HCT116 (cell line): ENCODE measurements around the gene MAB21L3. TPM values are rescaled to one million over a fixed set of nuclear protein-coding genes. Genes with fewer than 3 reads are reported as not detected.

Experiments used
- ATAC-seq: fragments of 200-7000 bp; cut with Tn5 transposase; 2 replicates; pipeline ENCODE4 v1.9.1; 2020; ENCODE audit warnings: mild to moderate bottlenecking, moderate library complexity
- BruUV-seq: library from RNA; stranded (reverse); fragments of 400-500 nt; replicated peaks from 2 replicates; lab custom pipeline; 2021; lab: Mats Ljungman, UMichigan
- CTCF ChIA-PET: fragments of 300-600 bp; sonication (Branson Sonifier 250); formaldehyde crosslinking; loops from one replicate; lab custom pipeline; 2021; ENCODE audit warnings: antibody characterized with exemption; lab: Charles Lee
- POLR2A ChIA-PET: fragments of 300-600, 350-600 bp; sonication (Branson Sonifier 250); formaldehyde crosslinking; loops from one replicate; lab custom pipeline; 2021; ENCODE audit warnings: antibody characterized with exemption; lab: Charles Lee
- RAD21 ChIA-PET, 2 experiments: fragments of 300-600 bp; sonication (Branson Sonifier 250); formaldehyde crosslinking; loops; one replicate each; lab custom pipeline; 2023; ENCODE audit warnings: low total read pairs in 2 of 2; ENCODE audit not compliant: uncharacterized antibody in 2 of 2, unreplicated experiment in 2 of 2, low non-redundant PET in 1 of 2; lab: Charles Lee
- DNase-seq: peaks from one replicate; pipeline ENCODE4 v3.0.0-alpha.2; 2010; ENCODE audit warnings: low read depth, low spot score
- H2AFZ ChIP-seq: fragments of 200-600 bp; shearing (Covaris generic), sonication (generic); 2 replicates; pipeline ENCODE4 v1.6.1; 2017; ENCODE audit warnings: low read depth, mixed run types, mixed read lengths, antibody characterized with exemption, low read length; ENCODE audit not compliant: poor library complexity, severe bottlenecking
- H3K27ac ChIP-seq: 2 replicates; pipeline ENCODE4 v1.5.1; 2012; ENCODE audit warnings: low read depth, low read length
- H3K27me3 ChIP-seq: fragments of 200-600 bp; sonication (generic); 2 replicates; pipeline ENCODE4 v1.6.1; 2016; ENCODE audit warnings: mixed run types, low read length, mixed read lengths; ENCODE audit not compliant: insufficient read depth
- H3K36me3 ChIP-seq, 2 experiments: fragments of 200-500 bp in 1 of 2; fragments of 200-600 bp in 1 of 2; sonication (Bioruptor generic) in 1 of 2; sonication (generic) in 1 of 2; 2 replicates each; pipeline versions ENCODE4 v1.5.1 to v1.6.1; 2014 to 2016; ENCODE audit warnings: low read length in 2 of 2, inconsistent platforms in 1 of 2, mixed read lengths in 1 of 2, mixed run types in 1 of 2; ENCODE audit not compliant: insufficient read depth in 2 of 2, control insufficient read depth in 1 of 2
- H3K4me1 ChIP-seq, 2 experiments: fragments of 200-600 bp in 1 of 2; sonication (generic) in 1 of 2; 2 replicates each; pipeline versions ENCODE4 v1.5.1 to v1.6.1; 2012 to 2017; ENCODE audit warnings: low read length in 2 of 2, inconsistent platforms in 1 of 2, mild to moderate bottlenecking in 1 of 2, mixed read lengths in 1 of 2, mixed run types in 1 of 2, moderate library complexity in 1 of 2; ENCODE audit not compliant: insufficient read depth in 2 of 2, control insufficient read depth in 1 of 2
- H3K4me2 ChIP-seq: fragments of 200-600 bp; sonication (generic); 2 replicates; pipeline ENCODE4 v1.6.1; 2017; ENCODE audit warnings: mixed run types, low read length, mixed read lengths
- H3K4me3 ChIP-seq, 2 experiments: fragments of 200-600 bp in 1 of 2; sonication (generic) in 1 of 2; replicated peaks in 1 of 2; 2 replicates each; pipeline ENCODE4 v1.5.1; 2011 to 2016; ENCODE audit warnings: low read length in 2 of 2, control low read depth in 1 of 2, low read depth in 1 of 2, mild to moderate bottlenecking in 1 of 2, mixed read lengths in 1 of 2, mixed run types in 1 of 2
- H3K79me2 ChIP-seq: fragments of 200-600 bp; sonication (generic); 2 replicates; pipeline ENCODE4 v1.6.1; 2017; ENCODE audit warnings: mild to moderate bottlenecking, mixed run types, low read length, moderate library complexity, mixed read lengths; ENCODE audit not compliant: insufficient read depth
- H3K9ac ChIP-seq: fragments of 200-600 bp; sonication (generic); 2 replicates; pipeline ENCODE4 v1.6.1; 2016; ENCODE audit warnings: low read length, mixed read lengths
- H3K9me2 ChIP-seq: fragments of 200-600 bp; sonication (generic), shearing (Covaris generic); 2 replicates; pipeline ENCODE4 v1.6.1; 2017; ENCODE audit warnings: mixed run types, mild to moderate bottlenecking, moderate library complexity; ENCODE audit not compliant: insufficient read depth
- H3K9me3 ChIP-seq, 2 experiments: fragments of 200-500 bp in 1 of 2; fragments of 200-600 bp in 1 of 2; sonication (Bioruptor generic) in 1 of 2; sonication (generic) in 1 of 2; 2 replicates each; pipeline ENCODE4 v1.6.1; 2014 to 2017; ENCODE audit warnings: low read length in 2 of 2, mixed read lengths in 2 of 2, inconsistent platforms in 1 of 2, low read depth in 1 of 2, mild to moderate bottlenecking in 1 of 2, mixed run types in 1 of 2, moderate library complexity in 1 of 2; ENCODE audit not compliant: control insufficient read depth in 1 of 2, insufficient read depth in 1 of 2
- H4K20me1 ChIP-seq: fragments of 200-600 bp; sonication (generic), shearing (Covaris generic); 2 replicates; pipeline ENCODE4 v1.6.1; 2017; ENCODE audit warnings: mixed run types, mild to moderate bottlenecking, moderate library complexity; ENCODE audit not compliant: insufficient read depth
- EZH2phosphoT487 ChIP-seq: fragments of 200-600 bp; IDR thresholded peaks from 2 replicates; pipeline ENCODE4 v1.6.1; 2018; ENCODE audit warnings: antibody characterized with exemption, borderline replicate concordance
- FOSL1 ChIP-seq: IDR thresholded peaks from 2 replicates; pipeline ENCODE4 v1.6.1; 2012; ENCODE audit warnings: low read depth
- JUND ChIP-seq: IDR thresholded peaks from 2 replicates; pipeline ENCODE4 v1.6.1; 2012
- POLR2A ChIP-seq: IDR thresholded peaks from 2 replicates; pipeline ENCODE4 v1.7.0; 2011; ENCODE audit warnings: borderline replicate concordance; ENCODE audit not compliant: insufficient read depth, insufficient read length; ENCODE audit errors: extremely low read depth
- SIN3A ChIP-seq: IDR thresholded peaks from 2 replicates; pipeline ENCODE4 v1.6.1; 2012; ENCODE audit warnings: low read depth
- SP1 ChIP-seq: IDR thresholded peaks from 2 replicates; pipeline ENCODE4 v1.6.1; 2012; ENCODE audit warnings: low read depth
- SRF ChIP-seq: IDR thresholded peaks from 2 replicates; pipeline ENCODE4 v1.6.1; 2012; ENCODE audit warnings: low read depth
- TCF7L2 ChIP-seq: IDR thresholded peaks from 2 replicates; pipeline ENCODE4 v1.7.0; 2011; ENCODE audit warnings: borderline replicate concordance, inconsistent platforms; ENCODE audit not compliant: insufficient read depth, insufficient read length; ENCODE audit errors: extremely low read depth
- intact Hi-C: fragments of 100-400 bp; cut with micrococcal nuclease; formaldehyde crosslinking; loops from 2 replicates; pipeline ENCODE4 v1.10.0; 2022
- total RNA-seq: library from RNA; stranded (reverse); gene quantifications from one replicate; pipeline ENCODE4 v1.2.1, GENCODE V29; 2021; ENCODE audit not compliant: unreplicated experiment
- TF ChIP-seq, protein P1 (sequence below), 3 experiments: fragments of 200-600 bp in 1 of 3; sonication (generic) in 1 of 3; IDR thresholded peaks in 2 of 3; conservative IDR thresholded peaks in 1 of 3; 2 replicates each; pipeline ENCODE4 v1.5.1; 2012 to 2017; ENCODE audit warnings: low read depth in 2 of 3, low read length in 2 of 3, antibody characterized with exemption in 1 of 3, borderline replicate concordance in 1 of 3, control low read depth in 1 of 3, mild to moderate bottlenecking in 1 of 3, mixed read lengths in 1 of 3, mixed run types in 1 of 3, moderate library complexity in 1 of 3; ENCODE audit not compliant: insufficient read depth in 1 of 3
- TF ChIP-seq, protein P2 (sequence below): IDR thresholded peaks from 2 replicates; pipeline ENCODE4 v1.6.1; 2012
- TF ChIP-seq, protein P3 (sequence below): IDR thresholded peaks from 2 replicates; pipeline ENCODE4 v1.6.1; 2012; ENCODE audit warnings: low read depth

Gene MAB21L3
- total RNA-seq, 1 experiment from 2014 or later = not detected

DNA sequence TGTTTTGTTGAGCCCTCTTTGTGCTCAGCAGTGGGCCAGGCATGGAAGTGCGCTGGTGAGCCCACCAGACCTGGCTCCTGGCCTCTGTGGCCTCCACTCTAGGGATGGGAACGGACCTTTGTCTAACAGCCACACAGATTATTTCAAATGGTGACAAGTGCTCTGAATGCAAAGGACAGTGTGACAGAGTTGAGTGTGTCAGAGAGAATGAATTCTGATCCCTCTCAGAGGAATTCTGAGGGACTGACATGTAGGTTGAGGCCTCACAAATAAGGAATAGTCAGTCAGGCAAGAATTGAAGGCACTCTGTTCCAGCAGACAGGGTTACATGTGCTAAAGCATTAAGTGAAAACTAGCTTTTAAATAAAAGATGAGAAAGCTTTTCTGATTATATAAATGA, 11.3 kb upstream of the MAB21L3 start:
- intact Hi-C loops = no loop called here
- Histone ChIP-seq H3K4me2 (no peak overlapping the region), H4K20me1 (no peaks in the 10 kb centered on the region), H3K4me1 (no peaks in the 10 kb centered on the region), H3K9me3 (no peaks in the 10 kb centered on the region), H3K27ac (no peak overlapping the region), H3K27me3 (no peaks in the 10 kb centered on the region), H3K9ac (no peak overlapping the region), H3K4me3 (no peak overlapping the region), H3K79me2 (no peaks in the 10 kb centered on the region), H2AFZ (no peak overlapping the region), H3K9me2 (no peaks in the 10 kb centered on the region), H3K36me3 (no peaks in the 10 kb centered on the region)
- ATAC-seq (no peak), DNase-seq (no peak)
- ChIA-PET POLR2A (no interaction called here), CTCF (no interaction called here), RAD21 (no interaction called here)
- TF ChIP-seq, protein P1, sequence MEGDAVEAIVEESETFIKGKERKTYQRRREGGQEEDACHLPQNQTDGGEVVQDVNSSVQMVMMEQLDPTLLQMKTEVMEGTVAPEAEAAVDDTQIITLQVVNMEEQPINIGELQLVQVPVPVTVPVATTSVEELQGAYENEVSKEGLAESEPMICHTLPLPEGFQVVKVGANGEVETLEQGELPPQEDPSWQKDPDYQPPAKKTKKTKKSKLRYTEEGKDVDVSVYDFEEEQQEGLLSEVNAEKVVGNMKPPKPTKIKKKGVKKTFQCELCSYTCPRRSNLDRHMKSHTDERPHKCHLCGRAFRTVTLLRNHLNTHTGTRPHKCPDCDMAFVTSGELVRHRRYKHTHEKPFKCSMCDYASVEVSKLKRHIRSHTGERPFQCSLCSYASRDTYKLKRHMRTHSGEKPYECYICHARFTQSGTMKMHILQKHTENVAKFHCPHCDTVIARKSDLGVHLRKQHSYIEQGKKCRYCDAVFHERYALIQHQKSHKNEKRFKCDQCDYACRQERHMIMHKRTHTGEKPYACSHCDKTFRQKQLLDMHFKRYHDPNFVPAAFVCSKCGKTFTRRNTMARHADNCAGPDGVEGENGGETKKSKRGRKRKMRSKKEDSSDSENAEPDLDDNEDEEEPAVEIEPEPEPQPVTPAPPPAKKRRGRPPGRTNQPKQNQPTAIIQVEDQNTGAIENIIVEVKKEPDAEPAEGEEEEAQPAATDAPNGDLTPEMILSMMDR (IDR thresholded peaks at IDR 0.05 in 2 of 3, conservative IDR thresholded peaks at IDR 0.05 in 1 of 3; ENCODE audit: borderline replicate concordance in 1 of 3, insufficient read depth in 1 of 3, low read depth in 2 of 3, low read length in 2 of 3) = no peak
- TF ChIP-seq, protein P2, sequence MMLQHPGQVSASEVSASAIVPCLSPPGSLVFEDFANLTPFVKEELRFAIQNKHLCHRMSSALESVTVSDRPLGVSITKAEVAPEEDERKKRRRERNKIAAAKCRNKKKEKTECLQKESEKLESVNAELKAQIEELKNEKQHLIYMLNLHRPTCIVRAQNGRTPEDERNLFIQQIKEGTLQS = no peak
- TF ChIP-seq EZH2phosphoT487 (no peak), SRF (no peak)
- no TSS peak for BruUV-seq

DNA sequence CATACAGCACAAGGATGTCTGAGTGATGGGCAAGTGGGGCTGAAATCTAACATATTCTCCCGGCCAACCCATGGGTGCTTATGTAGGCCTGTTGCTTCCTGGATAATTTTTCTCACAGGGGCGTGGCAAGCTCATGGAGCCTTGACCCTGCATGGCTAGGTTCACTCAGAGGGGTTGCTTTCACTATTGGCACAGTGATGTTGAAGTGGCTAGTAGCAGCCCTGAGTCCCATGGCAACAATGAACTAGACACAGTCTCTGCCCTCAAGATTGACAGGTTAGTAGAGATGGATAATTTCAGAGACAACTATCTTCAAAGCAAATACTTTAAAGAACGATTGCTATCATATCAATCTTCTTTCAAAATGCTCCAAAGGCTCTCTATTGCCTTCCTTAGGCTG, 6.5 kb upstream of the MAB21L3 start:
- no peaks in the 10 kb centered on the region for H3K79me2 ChIP-seq
- no peaks in the 10 kb centered on the region for H3K9me2 ChIP-seq
- no peak overlapping the region for H3K4me3 ChIP-seq
- H2AFZ ChIP-seq = no peak overlapping the region
- CTCF ChIA-PET = no interaction called here
- H3K27ac ChIP-seq = no peak overlapping the region
- no peaks in the 10 kb centered on the region for H4K20me1 ChIP-seq
- H3K4me2 ChIP-seq = no peak overlapping the region
- no TSS peak for BruUV-seq
- H3K4me1 ChIP-seq = peaks cover 0 to 3% of the 10 kb centered on the region in 2 experiments; a peak in 2 of 4 replicates
- intact Hi-C loops = no loop called here
- RAD21 ChIA-PET = no interaction called here
- DNase-seq (no peak), ATAC-seq (no peak)
- H3K27me3 ChIP-seq = no peaks in the 10 kb centered on the region
- POLR2A ChIA-PET = no interaction called here
- H3K9ac ChIP-seq = no peak overlapping the region
- H3K9me3 ChIP-seq = no peaks in the 10 kb centered on the region
- H3K36me3 ChIP-seq = no peaks in the 10 kb centered on the region
- TF ChIP-seq FOSL1 (no peak), SP1 (no peak), JUND (no peak), SIN3A (no peak), EZH2phosphoT487 (no peak), POLR2A (no peak), TCF7L2 (no peak)
- TF ChIP-seq, protein P1 (IDR thresholded peaks at IDR 0.05 in 2 of 3, conservative IDR thresholded peaks at IDR 0.05 in 1 of 3; ENCODE audit: borderline replicate concordance in 1 of 3, insufficient read depth in 1 of 3, low read depth in 2 of 3, low read length in 2 of 3) = no peak
- TF ChIP-seq, protein P3, sequence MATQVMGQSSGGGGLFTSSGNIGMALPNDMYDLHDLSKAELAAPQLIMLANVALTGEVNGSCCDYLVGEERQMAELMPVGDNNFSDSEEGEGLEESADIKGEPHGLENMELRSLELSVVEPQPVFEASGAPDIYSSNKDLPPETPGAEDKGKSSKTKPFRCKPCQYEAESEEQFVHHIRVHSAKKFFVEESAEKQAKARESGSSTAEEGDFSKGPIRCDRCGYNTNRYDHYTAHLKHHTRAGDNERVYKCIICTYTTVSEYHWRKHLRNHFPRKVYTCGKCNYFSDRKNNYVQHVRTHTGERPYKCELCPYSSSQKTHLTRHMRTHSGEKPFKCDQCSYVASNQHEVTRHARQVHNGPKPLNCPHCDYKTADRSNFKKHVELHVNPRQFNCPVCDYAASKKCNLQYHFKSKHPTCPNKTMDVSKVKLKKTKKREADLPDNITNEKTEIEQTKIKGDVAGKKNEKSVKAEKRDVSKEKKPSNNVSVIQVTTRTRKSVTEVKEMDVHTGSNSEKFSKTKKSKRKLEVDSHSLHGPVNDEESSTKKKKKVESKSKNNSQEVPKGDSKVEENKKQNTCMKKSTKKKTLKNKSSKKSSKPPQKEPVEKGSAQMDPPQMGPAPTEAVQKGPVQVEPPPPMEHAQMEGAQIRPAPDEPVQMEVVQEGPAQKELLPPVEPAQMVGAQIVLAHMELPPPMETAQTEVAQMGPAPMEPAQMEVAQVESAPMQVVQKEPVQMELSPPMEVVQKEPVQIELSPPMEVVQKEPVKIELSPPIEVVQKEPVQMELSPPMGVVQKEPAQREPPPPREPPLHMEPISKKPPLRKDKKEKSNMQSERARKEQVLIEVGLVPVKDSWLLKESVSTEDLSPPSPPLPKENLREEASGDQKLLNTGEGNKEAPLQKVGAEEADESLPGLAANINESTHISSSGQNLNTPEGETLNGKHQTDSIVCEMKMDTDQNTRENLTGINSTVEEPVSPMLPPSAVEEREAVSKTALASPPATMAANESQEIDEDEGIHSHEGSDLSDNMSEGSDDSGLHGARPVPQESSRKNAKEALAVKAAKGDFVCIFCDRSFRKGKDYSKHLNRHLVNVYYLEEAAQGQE = no peak
- TF ChIP-seq, protein P2 = no peak
